K562 (cell line): ENCODE data around the gene TSEN54. TPM values are rescaled to one million over a fixed set of nuclear protein-coding genes. Genes with fewer than 3 reads are reported as not detected.

ENCODE experiments used
- ATAC-seq: fragments of 200-7000 bp; cut with Tn5 transposase; 3 replicates; pipeline ENCODE4 v1.9.1; 2020; ENCODE audit warnings: moderate library complexity
- BruUV-seq: library from RNA; stranded (reverse); fragments of 400-500 nt; replicated peaks from 2 replicates; lab custom pipeline; 2021; lab: Mats Ljungman, UMichigan
- CTCF ChIA-PET: fragments of 300-600 bp; formaldehyde crosslinking; extraction: SDS; loops from one replicate; lab custom pipeline; 2021; ENCODE audit warnings: low intra/inter-chr PET ratio; lab: Yijun Ruan, JAX
- POLR2A ChIA-PET: fragments of 300-600, 350-650 bp; sonication (Branson Sonifier 250); formaldehyde crosslinking; extraction: SDS; loops from one replicate; lab custom pipeline; 2021; ENCODE audit warnings: antibody characterized with exemption, inconsistent platforms; lab: Yijun Ruan, JAX
- DNase-seq, 4 experiments: peaks; one replicate each; pipeline versions ENCODE4 v3.0.0 to v3.0.0-alpha.2; 2011 to 2018; ENCODE audit warnings: low spot score in 3 of 4, mixed read lengths in 3 of 4; ENCODE audit errors: extremely low read depth in 1 of 4
- FAIRE-seq: peaks from 2 replicates; lab custom pipeline; 2011; peaks lifted over from hg19 to GRCh38; lab: Jason Lieb, UNC
- H2AFZ ChIP-seq: 2 replicates; pipeline ENCODE4 v1.6.0; 2011; ENCODE audit warnings: low read depth, low read length, control low read depth, inconsistent platforms
- H3K27ac ChIP-seq: fragments of 200-600 bp; 3 replicates; pipeline ENCODE4 v1.8.0; 2011; ENCODE audit warnings: low read depth, mild to moderate bottlenecking, control low read depth, inconsistent platforms, low read length, moderate library complexity, mixed read lengths; ENCODE audit errors: extremely low read depth
- H3K27me3 ChIP-seq, 2 experiments: fragments of 300-600 bp in 1 of 2; 2 replicates in 1 of 2; 3 replicates in 1 of 2; pipeline versions ENCODE4 v1.6.0 to v1.8.0; 2011; ENCODE audit warnings: inconsistent platforms in 2 of 2, low read length in 2 of 2, mild to moderate bottlenecking in 1 of 2, mixed read lengths in 1 of 2, moderate library complexity in 1 of 2; ENCODE audit not compliant: control insufficient read depth in 2 of 2, insufficient read depth in 2 of 2
- H3K36me3 ChIP-seq: fragments of 300-600 bp; 3 replicates; pipeline ENCODE4 v1.8.0; 2011; ENCODE audit warnings: mild to moderate bottlenecking, low read length, inconsistent platforms; ENCODE audit not compliant: control insufficient read depth, insufficient read depth
- H3K4me1 ChIP-seq, 2 experiments: fragments of 200-600 bp in 1 of 2; replicated peaks in 1 of 2; 2 replicates in 1 of 2; 3 replicates in 1 of 2; pipeline versions ENCODE4 v1.5.1 to v1.8.0; 2011; ENCODE audit warnings: inconsistent platforms in 2 of 2, low read length in 2 of 2, mild to moderate bottlenecking in 1 of 2, mixed read lengths in 1 of 2, moderate library complexity in 1 of 2; ENCODE audit not compliant: control insufficient read depth in 2 of 2, insufficient read depth in 2 of 2
- H3K4me2 ChIP-seq: 2 replicates; pipeline ENCODE4 v1.6.1; 2011; ENCODE audit warnings: low read length, control low read depth, inconsistent platforms, mixed read lengths; ENCODE audit not compliant: insufficient read depth
- H3K4me3 ChIP-seq: fragments of 200-600 bp; sonication (generic), shearing (Covaris generic); 2 replicates; pipeline ENCODE4 v1.5.1; 2016; ENCODE audit warnings: control low read depth, inconsistent platforms
- H3K79me2 ChIP-seq: fragments of 200-600 bp; 3 replicates; pipeline ENCODE4 v1.8.0; 2011; ENCODE audit warnings: low read length, inconsistent platforms; ENCODE audit not compliant: control insufficient read depth, insufficient read depth
- H3K9ac ChIP-seq, 2 experiments: 2 replicates each; pipeline versions ENCODE4 v1.6.0 to v1.6.1; 2011; ENCODE audit warnings: low read depth in 2 of 2, low read length in 2 of 2, control low read depth in 1 of 2, inconsistent platforms in 1 of 2, mild to moderate bottlenecking in 1 of 2, mixed read lengths in 1 of 2; ENCODE audit not compliant: insufficient read depth in 1 of 2
- H3K9me1 ChIP-seq: one replicate; pipeline ENCODE4 v1.6.0; 2011; ENCODE audit warnings: inconsistent platforms, mild to moderate bottlenecking, low read length, moderate library complexity; ENCODE audit not compliant: control insufficient read depth, insufficient read depth
- H3K9me3 ChIP-seq: replicated peaks from 2 replicates; pipeline ENCODE4 v1.5.1; 2011; ENCODE audit warnings: low read depth, low read length, inconsistent platforms; ENCODE audit not compliant: control insufficient read depth, insufficient read depth
- H4K20me1 ChIP-seq: replicated peaks from 2 replicates; pipeline ENCODE4 v1.6.1; 2011; ENCODE audit warnings: low read length, inconsistent platforms, mixed read lengths; ENCODE audit not compliant: control insufficient read depth, insufficient read depth
- CAMTA2 ChIP-seq: fragments of 250-450 bp; sonication (Bioruptor Pico); conservative IDR thresholded peaks from 2 replicates; pipeline ENCODE4 v1.5.1; 2022
- ID3 ChIP-seq, 2 experiments: fragments of 250-450 bp in 1 of 2; fragments of 450-650 bp in 1 of 2; sonication (Bioruptor Pico) in 1 of 2; IDR thresholded peaks; 2 replicates each; pipeline versions ENCODE4 v1.6.1 to v1.8.0; 2016 to 2021; ENCODE audit warnings: mild to moderate bottlenecking in 2 of 2, moderate library complexity in 2 of 2, missing compliant biosample characterization in 1 of 2, missing genetic modification characterization in 1 of 2
- MYNN ChIP-seq, 2 experiments: sonication (generic); formaldehyde crosslinking in 1 of 2; IDR thresholded peaks; 2 replicates each; pipeline versions ENCODE4 v1.5.0 to v1.6.1; 2016 to 2020; ENCODE audit warnings: antibody characterized with exemption in 1 of 2, missing genetic modification reagents in 1 of 2
- SLC30A9 ChIP-seq: fragments of 250-450 bp; sonication (Bioruptor Pico); IDR thresholded peaks from 2 replicates; pipeline ENCODE4 v1.8.0; 2022; ENCODE audit warnings: mild to moderate bottlenecking, moderate library complexity
- SRF ChIP-seq, 2 experiments: fragments of 250-450, 450-650 bp in 1 of 2; sonication (Bioruptor Pico) in 1 of 2; sonication (generic) in 1 of 2; formaldehyde crosslinking; IDR thresholded peaks; 2 replicates each; pipeline versions ENCODE4 v1.5.0 to v1.5.1; 2020 to 2022; ENCODE audit warnings: mild to moderate bottlenecking in 1 of 2, missing genetic modification reagents in 1 of 2
- SRSF3 ChIP-seq: fragments of 200-400 bp; formaldehyde crosslinking; IDR thresholded peaks from 2 replicates; pipeline ENCODE4 v1.6.1; 2016; ENCODE audit warnings: mild to moderate bottlenecking, low read length, moderate library complexity; ENCODE audit not compliant: insufficient read depth
- XRCC3 ChIP-seq: fragments of 450-650 bp; IDR thresholded peaks from 2 replicates; pipeline ENCODE4 v1.6.1; 2017; ENCODE audit warnings: mild to moderate bottlenecking, moderate library complexity
- YBX1 ChIP-seq: fragments of 450-650 bp; IDR thresholded peaks from 2 replicates; pipeline ENCODE4 v1.7.1; 2016; ENCODE audit warnings: mild to moderate bottlenecking
- ZBTB1 ChIP-seq: sonication (generic); formaldehyde crosslinking; IDR thresholded peaks from 2 replicates; pipeline ENCODE4 v1.8.1; 2023; ENCODE audit warnings: missing genetic modification reagents, low read depth, mild to moderate bottlenecking, borderline replicate concordance
- ZBTB7A ChIP-seq: IDR thresholded peaks from 2 replicates; pipeline ENCODE4 v1.6.1; 2011; ENCODE audit warnings: low read depth, mild to moderate bottlenecking, low read length, moderate library complexity, borderline replicate concordance; ENCODE audit not compliant: control insufficient read depth
- ZNF217 ChIP-seq: sonication (generic); formaldehyde crosslinking; IDR thresholded peaks from 2 replicates; pipeline ENCODE4 v1.8.0; 2022; ENCODE audit warnings: mild to moderate bottlenecking, missing genetic modification reagents
- ZNF77 ChIP-seq: fragments of 250-450 bp; sonication (Bioruptor Pico); IDR thresholded peaks from 2 replicates; pipeline ENCODE4 v1.5.0; 2020
- WGBS: fragments of 100-300 bp; shearing (Covaris generic); methylation state at CpG from one replicate; pipeline ENCODE4 v1.1.6; 2016; ENCODE audit warnings: low coverage, mixed read lengths; ENCODE audit not compliant: insufficient coverage; ENCODE audit errors: missing lambda C conversion rate; 5-methylcytosine and 5-hydroxymethylcytosine counted together
- in situ Hi-C: fragments of 300-500 bp; cut with MboI; formaldehyde crosslinking; loops from 4 replicates; pipeline ENCODE4 v1.15.0; 2018; ENCODE audit warnings: inconsistent platforms, mixed read lengths
- intact Hi-C: fragments of 100-400 bp; cut with micrococcal nuclease; formaldehyde crosslinking; loops from 2 replicates; pipeline ENCODE4 v1.14.2; 2022
- polyA plus RNA-seq, 8 experiments: library from polyadenylated mRNA; depleted of rRNA in 4 of 8; stranded (reverse) in 5 of 8; unstranded in 3 of 8; fragments of >200 nt; fragmentation: Nextera tagmentation in 2 of 8; fragmentation: Illumina TruSeq in 1 of 8; extraction: Ambion mirVana in 2 of 8; extraction: Trizol in 1 of 8; gene quantifications; 2 replicates each; pipeline versions ENCODE4 v1.2.1 to v1.2.3, GENCODE V29; 2011 to 2014; ENCODE audit warnings: inconsistent platforms in 1 of 8, missing spikeins in 1 of 8
- total RNA-seq, 7 experiments: library from RNA; depleted of rRNA in 6 of 7; stranded (reverse); fragments of >200 nt in 6 of 7; fragmentation: Illumina TruSeq in 2 of 7; extraction: Trizol in 2 of 7; gene quantifications; 2 replicates each; pipeline versions ENCODE4 v1.2.1 to v1.2.3, GENCODE V29; 2011 to 2021; ENCODE audit warnings: low replicate concordance in 1 of 7
- TF ChIP-seq, protein P1 (sequence below), 3 experiments: fragments of 200-800 bp in 1 of 3; fragments of 250-450 bp in 1 of 3; fragments of 450-650 bp in 1 of 3; sonication (Bioruptor Pico) in 1 of 3; sonication (Bioruptor generic) in 1 of 3; formaldehyde crosslinking in 1 of 3; IDR thresholded peaks; 2 replicates each; pipeline versions ENCODE4 v1.6.1 to v1.8.0; 2016 to 2022; ENCODE audit warnings: mild to moderate bottlenecking in 2 of 3, missing genetic modification characterization in 2 of 3, missing compliant biosample characterization in 1 of 3, moderate library complexity in 1 of 3

Gene TSEN54
- total and polyA plus RNA-seq, 9 of the 15 experiments (the other 6 are each of a cell fraction or from before 2014, with no cell fraction given), result 5.9 to 64.3 (median 48.9) TPM

DNA sequence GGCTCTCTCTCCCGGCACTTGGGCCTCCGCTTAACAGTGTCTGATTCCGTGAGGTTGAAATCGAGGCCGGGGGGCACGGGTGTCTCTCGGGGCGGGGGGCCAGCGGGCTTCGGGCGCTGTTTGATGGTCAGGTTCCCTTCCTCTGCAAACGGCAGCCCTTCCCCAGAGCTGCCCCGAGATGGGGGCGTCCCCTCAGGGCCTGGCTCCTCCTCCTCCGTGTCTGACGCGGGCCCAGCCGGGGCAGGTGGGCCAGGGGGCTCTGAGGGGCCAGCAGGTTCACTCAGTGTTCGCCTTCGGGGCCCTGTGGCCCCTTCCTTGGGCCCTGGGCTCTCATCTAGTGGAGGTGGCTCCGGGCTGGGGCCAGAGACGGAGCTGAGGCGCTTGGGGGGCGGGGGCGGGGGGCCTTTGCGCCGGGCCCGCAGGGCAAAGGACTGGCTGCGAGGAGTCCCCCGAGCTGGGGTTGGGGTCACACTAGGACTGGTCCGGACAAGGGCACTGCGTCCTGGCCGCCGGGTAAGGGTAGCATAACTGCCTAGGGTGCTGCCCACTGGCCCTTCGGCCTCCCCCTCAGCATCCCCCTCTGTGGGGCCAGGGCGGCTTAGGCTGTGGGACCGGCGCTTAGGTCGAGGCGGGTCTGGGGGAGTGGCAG lies 14.1 kb upstream of the TSEN54 start:
- Histone ChIP-seq H4K20me1 (0 out of 2 replicates have a peak, but pooled peaks cover 4% of the 10 kb centered on the region), H3K27me3 (no peaks in the 10 kb centered on the region), H2AFZ (no peak overlapping the region), H3K27ac (no peak overlapping the region), H3K9ac (no peak overlapping the region)
- no peak for FAIRE-seq
- CTCF ChIA-PET, result no interaction called here
- in situ Hi-C loops, result no loop called here
- TF ChIP-seq XRCC3, result no peak
- TF ChIP-seq YBX1, result no peak
- no peak for TF ChIP-seq SLC30A9 (CRISPR knock-in tag)
- TF ChIP-seq, protein P1, sequence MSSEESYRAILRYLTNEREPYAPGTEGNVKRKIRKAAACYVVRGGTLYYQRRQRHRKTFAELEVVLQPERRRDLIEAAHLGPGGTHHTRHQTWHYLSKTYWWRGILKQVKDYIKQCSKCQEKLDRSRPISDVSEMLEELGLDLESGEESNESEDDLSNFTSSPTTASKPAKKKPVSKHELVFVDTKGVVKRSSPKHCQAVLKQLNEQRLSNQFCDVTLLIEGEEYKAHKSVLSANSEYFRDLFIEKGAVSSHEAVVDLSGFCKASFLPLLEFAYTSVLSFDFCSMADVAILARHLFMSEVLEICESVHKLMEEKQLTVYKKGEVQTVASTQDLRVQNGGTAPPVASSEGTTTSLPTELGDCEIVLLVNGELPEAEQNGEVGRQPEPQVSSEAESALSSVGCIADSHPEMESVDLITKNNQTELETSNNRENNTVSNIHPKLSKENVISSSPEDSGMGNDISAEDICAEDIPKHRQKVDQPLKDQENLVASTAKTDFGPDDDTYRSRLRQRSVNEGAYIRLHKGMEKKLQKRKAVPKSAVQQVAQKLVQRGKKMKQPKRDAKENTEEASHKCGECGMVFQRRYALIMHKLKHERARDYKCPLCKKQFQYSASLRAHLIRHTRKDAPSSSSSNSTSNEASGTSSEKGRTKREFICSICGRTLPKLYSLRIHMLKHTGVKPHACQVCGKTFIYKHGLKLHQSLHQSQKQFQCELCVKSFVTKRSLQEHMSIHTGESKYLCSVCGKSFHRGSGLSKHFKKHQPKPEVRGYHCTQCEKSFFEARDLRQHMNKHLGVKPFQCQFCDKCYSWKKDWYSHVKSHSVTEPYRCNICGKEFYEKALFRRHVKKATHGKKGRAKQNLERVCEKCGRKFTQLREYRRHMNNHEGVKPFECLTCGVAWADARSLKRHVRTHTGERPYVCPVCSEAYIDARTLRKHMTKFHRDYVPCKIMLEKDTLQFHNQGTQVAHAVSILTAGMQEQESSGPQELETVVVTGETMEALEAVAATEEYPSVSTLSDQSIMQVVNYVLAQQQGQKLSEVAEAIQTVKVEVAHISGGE (CRISPR knock-in tag; IDR thresholded peaks at IDR 0.05), result no peak
- no peak for TF ChIP-seq ZBTB7A
- no peak for TF ChIP-seq SRF (CRISPR knock-in tag; IDR thresholded peaks at IDR 0.05)
- TF ChIP-seq MYNN (IDR thresholded peaks at IDR 0.05), result no peak
- no peak for TF ChIP-seq MYNN (CRISPR knock-in tag; IDR thresholded peaks at IDR 0.05)
- no peak for TF ChIP-seq ZNF77 (CRISPR knock-in tag)
- TF ChIP-seq CAMTA2 (CRISPR knock-in tag), result no peak
- TF ChIP-seq SRSF3, result no peak
- TF ChIP-seq ZNF217 (CRISPR knock-in tag), result no peak
- no peak for TF ChIP-seq ID3 (CRISPR knock-in tag; IDR thresholded peaks at IDR 0.05)
- TF ChIP-seq ID3 (tag; IDR thresholded peaks at IDR 0.05), result no peak
- no peak for TF ChIP-seq ZBTB1
- TF ChIP-seq, all 486 proteins: peak for 0
- POLR2A ChIA-PET, result interaction anchor here (0.5 to 1.4 kb wide), 6 partner anchors 8 to 308 kb away, joined by 3 to 9 read pairs (median 4); partner anchors contain the start of gene TSEN54
- Histone ChIP-seq H3K79me2 (no peaks in the 10 kb centered on the region), H3K9me3 (no peaks in the 10 kb centered on the region), H3K4me3 (no peak overlapping the region), H3K9me1 (peaks cover 3% of the 10 kb centered on the region), H3K4me2 (no peak overlapping the region), H3K36me3 (peaks cover 32% of the 10 kb centered on the region; the same call in 1 of the 3 replicates), H3K4me1 (peaks cover 0 to 72% of the 10 kb centered on the region in 2 experiments; a peak in 2 of 5 replicates)
- BruUV-seq, result no TSS peak
- no peak for ATAC-seq
- 78% methylated on average over 17 of the region's 40 CpGs for WGBS
- no peak for DNase-seq
- intact Hi-C loops, result no loop called here
